HG02798 (cell line): ENCODE results near the gene PRIM1.
"Not testable (repeated sequence)": the region's sequence is repeated elsewhere in the genome, so short reads cannot be mapped to it uniquely, and the experiment has no call there.

Experiments
- ATAC-seq: cut with Tn5 transposase; IDR thresholded peaks from one replicate; pipeline ENCODE4 v1.9.1; 2021; ENCODE audit warnings: mild to moderate bottlenecking; ENCODE audit not compliant: unreplicated experiment, poor library complexity

PRIM1 gene

DNA sequence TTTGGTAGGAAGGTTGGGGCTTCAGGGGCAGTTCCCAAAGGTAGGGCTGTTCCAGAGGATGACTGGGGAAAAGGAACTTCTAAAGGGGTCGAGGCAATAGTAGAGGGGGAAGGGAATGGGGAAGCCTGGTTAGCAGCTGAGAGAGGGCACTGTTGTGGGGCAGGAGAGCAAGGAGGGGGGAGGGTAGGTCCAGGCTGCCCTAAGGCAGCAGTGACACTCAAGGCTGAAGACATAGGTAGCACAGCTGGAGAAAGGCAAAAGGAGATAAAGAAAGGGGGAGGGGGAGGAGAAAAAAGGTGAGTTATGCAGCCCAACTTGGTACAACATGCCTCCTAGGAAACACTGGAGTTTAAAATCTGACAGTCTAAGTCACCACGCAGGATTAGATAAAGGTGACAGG lies 30.9 kb downstream of the PRIM1 start:
- no peak for ATAC-seq

DNA sequence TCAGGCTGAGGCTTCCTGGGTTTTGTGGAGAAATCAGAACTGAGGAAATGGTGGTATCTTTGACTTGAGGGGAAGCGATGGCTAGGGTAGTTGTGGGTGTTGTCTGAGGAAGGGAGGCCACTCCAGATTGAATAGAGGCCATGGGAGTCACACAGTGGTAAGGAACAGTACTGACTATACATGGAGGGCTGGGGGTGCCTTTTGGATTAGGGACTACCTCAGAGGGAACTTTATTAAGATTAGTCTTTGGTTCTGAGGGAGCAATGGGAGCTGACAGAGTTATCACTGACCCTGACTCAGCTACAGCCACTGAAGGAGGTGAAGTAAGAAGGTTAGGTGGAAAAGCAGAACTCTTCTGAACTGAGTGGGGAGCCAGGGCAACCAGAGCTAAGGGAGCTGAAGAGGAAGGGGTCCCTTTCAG lies 31.4 kb downstream of the PRIM1 start:
- ATAC-seq = no peak

DNA sequence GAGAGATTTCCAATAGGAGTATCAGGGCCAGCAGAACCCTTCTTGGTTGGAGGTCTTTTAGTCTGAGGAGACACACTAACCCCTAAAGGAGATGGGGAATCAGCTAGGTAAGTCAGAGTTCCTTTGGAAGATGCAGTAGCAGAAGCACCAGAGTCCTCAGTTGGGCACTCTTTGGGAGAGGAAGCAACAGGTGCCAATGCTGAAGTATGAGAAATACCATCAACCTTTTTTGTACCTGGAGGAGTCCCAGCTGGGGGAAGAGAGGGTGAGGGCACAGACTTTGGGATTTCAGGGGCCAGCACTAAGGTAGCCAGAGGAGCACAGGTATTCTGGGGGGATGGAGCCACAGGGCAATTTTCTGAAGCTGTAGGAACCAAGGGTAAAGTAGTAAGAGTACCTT lies 33.1 kb downstream of the PRIM1 start:
- ATAC-seq = no peak

DNA sequence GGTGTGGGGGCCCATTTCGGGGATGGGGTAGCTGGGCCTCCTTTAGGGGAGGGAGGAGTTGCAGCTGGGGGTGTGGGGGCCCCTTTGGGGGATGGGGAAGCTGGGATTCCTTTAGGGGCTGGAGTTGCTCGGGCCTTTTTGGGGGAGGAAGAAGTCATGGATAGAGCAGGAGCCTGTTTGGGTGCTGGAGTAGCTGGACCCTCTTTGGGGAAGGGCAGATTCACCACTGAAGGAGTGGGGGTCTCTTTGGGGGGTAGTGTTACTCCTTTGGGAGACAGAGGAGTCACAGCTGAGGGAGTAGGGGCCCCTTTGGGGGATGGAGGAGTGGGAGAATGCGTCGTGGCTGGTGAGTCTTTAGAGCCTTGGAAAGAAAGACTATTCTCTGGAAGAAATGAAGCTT lies 33.5 kb downstream of the PRIM1 start:
- no peak for ATAC-seq

DNA sequence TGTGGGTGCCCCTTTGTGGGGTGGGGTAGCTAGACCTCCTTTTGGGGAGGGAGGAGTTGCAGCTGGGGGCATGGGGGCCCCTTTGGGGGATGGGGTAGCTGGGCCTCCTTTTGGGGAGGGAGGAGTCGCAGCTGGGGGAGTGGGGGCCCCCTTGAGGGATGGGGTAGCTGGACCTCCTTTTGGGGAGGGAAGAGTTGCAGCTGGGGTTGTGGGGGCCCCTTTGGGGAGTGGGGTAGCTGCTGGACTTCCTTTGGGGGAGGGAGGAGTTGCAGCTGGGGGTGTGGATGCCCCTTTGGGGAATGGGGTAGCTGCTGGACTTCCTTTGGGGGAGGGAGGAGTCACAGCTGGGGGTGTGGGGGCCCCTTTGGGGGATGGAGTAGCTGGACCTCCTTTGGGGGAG lies 34.0 kb downstream of the PRIM1 start:
- ATAC-seq = no peak

DNA sequence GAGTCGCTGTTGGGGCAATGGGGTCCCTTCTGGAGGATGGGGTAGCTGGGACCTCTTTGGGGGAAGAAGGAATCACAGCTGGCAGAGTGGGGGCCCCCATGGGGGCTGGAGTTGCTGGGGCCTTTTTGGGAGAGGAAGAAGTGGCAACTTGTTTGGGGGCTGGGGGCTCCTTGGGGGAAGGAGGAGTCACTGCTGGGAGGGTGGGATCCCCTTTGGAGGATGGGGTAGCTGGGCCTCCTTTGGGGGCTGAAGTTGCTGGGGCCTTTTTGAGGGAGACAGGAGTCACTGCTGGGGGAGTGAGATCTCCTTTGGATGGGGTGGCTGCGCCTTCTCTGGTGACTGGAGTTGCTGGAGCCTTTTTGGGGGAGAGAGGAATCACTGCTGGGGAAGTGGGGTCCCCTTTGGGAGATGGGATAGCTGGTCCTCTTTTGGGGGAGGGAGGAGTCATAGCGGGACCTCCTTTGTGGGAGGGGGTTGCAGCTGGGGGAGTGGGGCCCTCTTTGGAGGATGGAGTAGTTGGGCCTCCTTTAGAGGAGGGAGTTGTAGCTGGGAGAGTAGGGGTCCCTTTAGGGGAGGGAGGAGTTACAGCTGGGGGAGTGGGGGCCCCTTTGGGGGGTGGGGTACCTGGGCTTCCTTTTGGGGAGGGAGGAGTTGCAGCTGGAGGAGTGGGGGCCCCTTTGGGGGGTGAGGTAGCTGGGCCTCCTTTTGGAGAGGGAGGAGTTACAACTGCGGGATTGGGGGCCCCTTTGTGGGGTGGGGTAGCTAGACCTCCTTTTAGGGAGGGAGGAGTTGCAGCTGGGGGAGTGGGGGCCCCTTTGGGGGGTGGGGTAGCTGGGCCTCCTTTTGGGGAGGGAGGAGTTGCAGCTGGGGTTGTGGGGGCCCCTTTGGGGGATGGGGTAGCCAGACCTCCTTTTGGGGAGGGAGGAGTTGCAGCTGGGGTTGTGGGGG lies 34.9 kb downstream of the PRIM1 start:
- no peak for ATAC-seq

DNA sequence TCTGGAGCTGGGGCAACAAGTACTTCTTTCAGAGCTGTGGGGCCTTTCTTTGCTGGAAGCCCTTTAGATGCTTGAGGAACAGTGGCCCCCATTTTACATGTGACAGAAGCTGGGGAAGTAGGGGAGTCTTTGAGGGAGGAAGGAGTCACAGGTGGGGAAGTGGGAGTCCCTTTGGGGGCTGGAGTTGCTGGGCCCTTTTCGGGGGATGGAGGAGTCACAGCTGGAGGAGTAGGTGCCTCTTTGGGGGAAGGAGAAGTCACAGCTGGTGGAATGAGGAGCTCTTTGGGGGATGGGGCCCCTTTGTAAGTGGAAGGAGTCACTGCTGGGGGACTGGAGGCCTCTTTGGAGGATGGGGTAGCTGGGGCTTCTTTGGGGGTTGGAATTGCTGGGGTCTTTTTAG lies 35.7 kb downstream of the PRIM1 start:
- ATAC-seq = no peak

DNA sequence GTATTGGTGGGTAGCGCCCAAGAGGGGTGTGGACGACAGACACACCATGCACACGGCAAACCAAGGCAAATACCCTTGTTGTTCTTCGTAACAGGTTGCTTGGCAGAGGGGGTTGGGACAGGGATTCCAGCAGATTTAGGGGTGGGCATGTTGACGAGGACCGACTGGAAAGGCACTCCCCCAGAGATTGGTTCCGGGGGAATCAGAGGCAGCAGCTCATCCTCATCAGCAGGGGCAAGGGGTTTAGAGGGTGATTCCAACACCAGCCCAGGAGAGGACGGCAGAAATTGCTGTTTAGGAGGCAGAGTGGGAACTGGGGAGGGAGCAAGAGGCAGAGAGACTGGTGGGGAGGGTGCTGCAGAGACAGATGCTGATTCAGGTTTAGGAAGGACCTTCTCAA lies 36.3 kb downstream of the PRIM1 start:
- no peak for ATAC-seq

DNA sequence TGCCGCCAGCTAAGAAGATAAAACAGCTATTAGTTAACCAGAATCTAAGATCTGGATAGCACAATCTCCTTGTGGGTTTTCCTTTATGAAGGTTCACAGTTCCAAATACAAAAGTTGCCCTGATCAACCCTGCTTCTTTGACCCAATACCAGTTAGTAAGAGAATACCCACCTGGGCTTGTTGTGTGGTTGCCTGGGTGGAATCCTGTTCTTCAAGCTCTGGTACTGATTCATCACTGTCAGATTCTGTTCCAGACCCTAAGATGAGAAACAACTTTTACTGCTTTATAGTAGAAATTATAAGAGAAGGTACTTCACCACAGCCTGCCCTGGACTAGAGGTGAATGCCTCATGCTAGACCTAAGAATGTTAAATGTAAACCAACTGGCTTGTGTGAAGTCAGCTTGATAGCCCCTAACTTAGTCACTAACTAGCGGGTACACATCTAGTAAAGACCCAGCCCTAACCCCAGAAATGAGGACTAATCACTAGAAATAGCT lies 37.6 kb downstream of the PRIM1 start:
- no peak for ATAC-seq

DNA sequence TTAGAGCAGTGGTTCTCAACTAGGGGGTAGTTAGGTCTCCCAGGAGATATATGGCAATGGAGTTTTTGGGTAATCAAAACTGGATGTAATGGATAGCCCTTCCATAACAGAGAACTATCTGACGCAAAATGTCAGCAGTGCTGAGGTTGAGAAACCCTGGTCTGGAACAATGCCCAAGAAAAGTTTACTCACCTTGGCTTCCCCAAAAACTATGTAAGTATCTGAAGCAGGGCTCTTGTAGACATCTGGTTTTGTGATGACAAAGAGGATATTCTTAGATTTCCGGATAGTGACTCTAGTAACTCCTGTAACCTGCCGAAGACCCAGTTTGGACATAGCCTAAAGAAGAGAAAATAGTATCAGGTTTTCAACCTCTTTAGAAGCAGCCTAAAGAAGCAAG lies 38.8 kb downstream of the PRIM1 start:
- no peak for ATAC-seq

DNA sequence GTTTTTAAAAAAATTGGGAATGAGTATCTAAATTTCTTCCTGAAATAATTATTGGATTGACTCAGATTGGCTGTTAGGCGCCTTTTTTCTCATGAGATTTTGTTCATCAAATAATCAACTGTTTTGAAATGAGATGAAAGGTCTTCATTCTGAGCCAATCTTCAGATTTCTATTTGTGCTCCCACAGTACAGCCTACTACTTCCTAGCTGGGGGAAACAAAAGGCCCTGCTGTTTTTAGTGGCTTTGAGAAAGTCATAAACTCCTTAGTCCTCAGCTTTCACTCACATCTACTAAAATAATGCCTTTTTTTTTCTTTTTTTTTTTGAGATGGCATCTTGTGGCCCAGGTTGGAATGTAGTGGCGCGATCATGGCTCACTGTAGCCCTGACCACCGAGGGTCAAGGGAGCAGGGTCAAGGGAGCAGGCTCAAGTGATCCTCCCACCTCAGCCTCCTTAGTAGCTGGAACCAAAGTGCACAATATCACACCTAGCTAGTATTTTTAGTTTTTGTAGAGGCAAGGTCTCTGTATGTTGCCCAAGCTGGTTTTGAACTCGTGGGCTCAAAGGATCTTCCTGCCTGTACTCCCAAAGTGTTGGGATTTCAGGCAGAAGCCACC lies 42.3 kb downstream of the PRIM1 start:
- ATAC-seq = no peak

DNA sequence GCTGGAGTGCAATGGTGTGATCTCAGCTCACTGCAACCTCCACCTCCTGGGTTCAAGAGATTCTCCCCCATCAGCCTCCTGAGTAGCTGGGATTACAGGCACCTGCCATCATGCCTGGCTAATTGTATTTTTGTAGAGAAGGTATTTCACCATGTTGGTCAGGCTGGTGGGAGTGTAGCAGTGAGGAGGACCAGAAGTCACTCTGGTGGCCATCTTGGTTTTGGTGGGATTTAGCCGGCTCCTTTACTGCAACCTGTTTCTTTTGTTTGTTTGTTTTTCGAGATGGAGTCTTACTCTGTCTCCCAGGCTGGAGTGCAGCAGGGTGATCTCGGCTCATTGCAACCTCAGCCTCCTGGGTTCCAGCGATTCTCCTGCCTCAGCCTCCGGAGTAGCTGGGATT lies 47.6 kb downstream of the PRIM1 start:
- ATAC-seq = not testable (repeated sequence)

DNA sequence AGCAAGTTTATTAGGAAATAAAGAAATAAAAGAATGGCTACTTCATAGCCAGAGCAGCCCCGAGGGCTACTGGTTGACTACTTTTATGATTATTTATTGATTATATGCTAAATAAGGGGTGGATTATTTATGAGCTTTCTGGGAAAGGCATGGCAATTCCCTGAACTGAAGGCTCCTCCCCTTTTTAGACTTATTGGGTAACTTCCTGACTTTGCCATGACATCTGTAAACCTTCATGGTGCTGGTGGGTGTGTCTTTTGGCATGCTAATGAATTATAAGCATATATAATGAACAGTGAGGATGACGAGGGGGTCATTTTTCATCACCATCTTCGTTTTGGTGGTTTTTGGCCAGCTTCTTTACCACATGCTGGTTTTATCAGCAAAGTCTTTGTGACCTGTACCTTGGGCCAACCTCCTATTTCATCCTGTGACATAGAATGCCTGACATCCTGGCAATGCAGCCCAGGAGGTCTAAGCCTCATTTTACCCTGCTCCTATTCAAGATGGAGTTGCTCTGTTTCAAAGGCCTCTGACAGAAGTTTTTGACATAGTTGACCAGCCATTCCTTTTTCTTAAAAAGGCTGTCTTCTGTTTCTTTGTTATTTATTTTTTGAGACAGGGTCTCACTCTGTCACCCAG lies 53.0 kb downstream of the PRIM1 start:
- ATAC-seq = no peak

DNA sequence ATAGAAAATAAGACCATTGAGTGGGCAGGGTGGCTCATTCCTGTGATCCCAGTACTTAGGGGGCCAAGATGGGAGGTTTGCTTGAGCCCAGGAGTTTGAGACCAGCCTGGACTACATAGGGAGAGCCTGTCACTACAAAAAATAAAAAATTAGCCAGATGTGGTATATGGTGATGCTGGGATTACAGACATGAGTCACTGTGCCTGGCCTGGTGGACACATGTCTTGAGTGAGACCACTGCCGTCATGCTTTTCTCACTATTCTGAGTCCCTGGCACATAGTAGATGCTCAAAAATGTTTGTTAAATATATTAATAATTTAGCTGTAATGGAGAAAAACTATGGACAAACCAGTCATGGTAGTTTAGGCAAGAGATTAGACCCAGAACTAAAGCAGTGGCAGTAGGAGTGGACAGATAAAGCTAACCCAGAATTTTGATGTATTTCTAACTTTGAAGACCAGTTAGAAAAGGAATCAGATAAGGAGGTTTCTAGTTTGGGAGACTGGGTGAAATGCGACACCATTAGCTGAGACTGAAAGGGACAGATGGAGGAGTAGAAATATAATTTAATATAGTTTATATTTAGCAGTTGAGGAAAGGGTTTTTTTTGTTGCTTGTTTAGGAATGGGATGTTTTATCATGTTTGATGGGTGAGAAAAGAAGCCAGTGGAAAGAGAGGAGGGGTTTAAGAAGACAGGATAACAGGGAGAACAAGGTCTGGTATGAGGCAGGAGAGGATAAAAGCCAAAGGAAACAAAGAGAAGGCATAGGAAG lies 56.6 kb downstream of the PRIM1 start:
- no peak for ATAC-seq

DNA sequence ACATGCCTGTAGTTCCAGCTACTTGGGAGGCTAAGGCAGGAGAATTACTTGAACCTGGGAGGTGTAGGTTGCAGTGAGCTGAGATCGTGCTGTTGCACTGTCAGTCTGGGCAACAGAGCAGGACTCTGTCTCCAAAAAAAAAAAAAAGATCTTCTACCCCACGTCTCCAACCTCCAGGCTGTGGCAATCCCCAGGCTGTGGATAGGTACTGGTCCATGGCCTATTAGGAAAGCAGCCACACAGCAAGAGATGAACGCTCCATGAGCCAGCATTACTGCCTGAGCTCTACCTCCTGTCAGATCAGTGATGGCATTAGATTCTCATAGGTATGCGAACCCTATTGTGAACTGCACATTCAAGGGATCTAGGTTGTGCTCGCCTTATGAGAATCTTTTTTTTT lies 58.0 kb downstream of the PRIM1 start:
- no peak for ATAC-seq

DNA sequence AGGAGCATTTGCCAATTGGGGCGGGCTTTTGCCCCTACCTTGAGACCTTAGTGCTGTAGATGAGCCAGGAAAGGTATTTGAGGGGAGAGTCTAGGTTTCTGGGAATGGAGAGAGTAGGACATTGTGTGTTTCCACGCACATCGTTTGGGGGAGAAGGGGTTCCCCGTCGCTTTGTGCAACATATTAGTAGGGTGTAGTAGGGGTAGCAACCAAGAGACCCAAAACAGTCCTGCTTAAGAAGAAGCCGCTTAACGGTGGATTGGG lies 63.3 kb downstream of the PRIM1 start:
- no peak for ATAC-seq

DNA sequence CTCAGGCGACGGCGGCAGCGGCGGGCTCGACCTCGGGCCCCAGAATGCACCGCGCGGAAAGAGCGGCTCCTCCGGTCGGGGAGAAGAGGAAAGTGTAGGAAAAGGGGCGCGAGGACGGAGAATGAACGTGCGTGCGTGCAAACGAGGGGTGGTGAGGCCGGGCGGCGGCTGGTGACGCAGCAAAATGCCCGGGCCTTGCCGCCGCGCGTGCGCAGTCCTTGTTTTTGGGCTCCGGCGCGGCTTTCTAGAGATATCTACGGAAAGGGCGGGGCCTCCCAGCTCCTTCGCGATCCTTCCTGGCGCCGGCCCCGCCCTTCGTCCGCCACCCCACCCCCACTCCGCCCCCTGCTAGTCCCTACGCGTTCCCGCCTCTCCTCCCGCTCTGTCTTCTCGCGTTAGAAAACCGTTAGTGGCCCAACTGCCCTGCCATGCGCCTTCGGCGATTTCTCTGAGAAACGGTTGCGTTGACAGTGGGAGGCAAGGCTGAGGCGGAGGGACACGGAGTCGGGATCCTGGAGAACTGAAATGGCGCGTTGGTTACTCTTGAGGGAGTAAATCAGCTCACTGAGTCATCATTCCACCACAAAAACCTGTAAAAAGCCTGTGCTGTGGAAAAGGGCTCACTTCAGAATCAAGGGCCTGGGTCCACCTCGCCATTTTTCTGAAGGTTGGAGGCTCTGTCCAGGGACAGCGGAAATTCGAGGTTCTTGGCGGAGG lies 63.8 kb downstream of the PRIM1 start, which contains the start of gene PTGES3:
TSS of gene PTGES3 (minus strand) at position 156 of the 717 bp plus-strand sequence. CDS start 285 bp downstream, outside the sequence.
- peak; percentile 76 for ATAC-seq

DNA sequence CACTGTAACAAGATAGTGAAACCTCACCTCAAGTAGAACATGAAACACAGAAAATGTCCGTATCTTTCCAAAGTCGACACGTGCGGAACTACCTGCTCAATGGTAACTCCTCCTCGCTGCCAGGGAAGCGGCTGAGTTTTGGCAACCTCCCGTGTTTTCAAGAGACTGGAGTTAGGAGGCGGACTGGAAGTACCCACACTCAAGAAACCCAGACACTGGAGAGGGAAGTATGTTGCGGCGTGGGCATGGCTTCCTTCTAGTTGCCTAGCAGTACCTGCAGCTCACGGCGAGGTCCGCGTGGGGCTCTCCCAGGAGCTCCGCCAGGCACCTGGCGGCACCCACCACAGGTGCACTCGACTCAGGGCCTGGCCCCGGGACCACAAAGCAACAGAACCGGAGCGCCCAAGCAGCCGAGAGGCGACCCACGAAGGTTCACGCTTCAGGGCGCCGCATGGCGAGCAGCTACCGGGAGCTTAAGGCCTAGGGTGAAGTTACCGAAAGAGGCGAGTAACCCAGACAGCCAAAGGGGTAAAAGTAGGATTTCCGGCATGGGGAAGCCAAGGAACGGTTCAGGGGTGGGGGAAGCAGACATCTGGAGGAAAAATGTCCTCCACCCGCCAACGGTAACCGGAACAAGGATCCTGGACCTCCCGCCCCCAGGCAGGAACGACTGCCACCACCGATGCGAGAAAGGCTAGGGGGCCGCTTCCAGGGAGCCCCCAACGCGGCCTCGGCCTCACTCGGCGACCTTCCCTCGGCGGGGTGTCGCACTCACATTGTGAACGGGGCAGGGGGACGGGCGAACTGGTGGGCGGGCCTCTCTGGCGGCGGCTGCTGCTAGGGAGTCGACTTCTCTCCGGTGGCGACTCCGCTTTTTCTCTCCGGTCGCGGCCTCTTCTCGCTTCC lies 64.6 kb downstream of the PRIM1 start:
- ATAC-seq = peak; percentile 8
